K562 (cell line): ENCODE measurements around the gene S100A6. TPM values are rescaled to one million over a fixed set of nuclear protein-coding genes. Genes with fewer than 3 reads are reported as not detected.
A peak's percentile ranks its signal among the peaks of the same experiment; 100 is the strongest.

Source experiments
- BCL6 ChIP-seq: fragments of 250-450 bp; sonication (Bioruptor Pico); IDR thresholded peaks from 2 replicates; pipeline ENCODE4 v1.4.0; 2020
- CAMTA2 ChIP-seq: fragments of 250-450 bp; sonication (Bioruptor Pico); conservative IDR thresholded peaks from 2 replicates; pipeline ENCODE4 v1.5.1; 2022
- FOSL1 ChIP-seq: fragments of 200-800 bp; sonication (Bioruptor generic); conservative IDR thresholded peaks from 2 replicates; pipeline ENCODE4 v1.6.1; 2016; ENCODE audit warnings: missing genetic modification characterization, missing compliant biosample characterization
- FOXK2 ChIP-seq, 2 experiments: fragments of 450-650 bp; IDR thresholded peaks in 1 of 2; conservative IDR thresholded peaks in 1 of 2; 2 replicates each; pipeline ENCODE4 v1.6.1; 2016; ENCODE audit warnings: low read depth in 2 of 2, mild to moderate bottlenecking in 1 of 2
- FOXM1 ChIP-seq, 2 experiments: fragments of 450-650 bp in 1 of 2; sonication (generic) in 1 of 2; formaldehyde crosslinking in 1 of 2; IDR thresholded peaks; 2 replicates each; pipeline versions ENCODE4 v1.6.1 to v1.9.0; 2017 to 2022; ENCODE audit warnings: low read depth in 2 of 2, mild to moderate bottlenecking in 2 of 2, missing genetic modification reagents in 1 of 2, moderate library complexity in 1 of 2
- GATA2 ChIP-seq: sonication (generic); formaldehyde crosslinking; IDR thresholded peaks from 2 replicates; pipeline ENCODE4 v1.4.0; 2020; ENCODE audit warnings: mild to moderate bottlenecking, missing genetic modification reagents
- HNRNPH1 ChIP-seq: fragments of 200-400 bp; formaldehyde crosslinking; optimal IDR thresholded peaks from 2 replicates; pipeline ENCODE3; 2017; ENCODE audit warnings: low read depth, mild to moderate bottlenecking, low read length, moderate library complexity
- HNRNPUL1 ChIP-seq: fragments of 200-400 bp; formaldehyde crosslinking; IDR thresholded peaks from 2 replicates; pipeline ENCODE4 v1.6.1; 2017; ENCODE audit warnings: low read length
- MEF2D ChIP-seq: conservative IDR thresholded peaks from 2 replicates; pipeline ENCODE4 v1.6.1; 2016; ENCODE audit warnings: low read depth, missing genetic modification characterization, missing compliant biosample characterization
- NFE2 ChIP-seq: IDR thresholded peaks from 2 replicates; pipeline ENCODE4 v1.6.1; 2014; ENCODE audit warnings: antibody characterized with exemption, low read depth
- PML ChIP-seq: IDR thresholded peaks from 2 replicates; pipeline ENCODE4 v1.6.1; 2012; ENCODE audit warnings: low read length, inconsistent platforms
- POLR2G ChIP-seq: fragments of 200-400 bp; formaldehyde crosslinking; IDR thresholded peaks from 2 replicates; pipeline ENCODE4 v1.6.1; 2017; ENCODE audit warnings: low read depth, mild to moderate bottlenecking, antibody characterized with exemption, low read length, moderate library complexity
- POLR2H ChIP-seq: IDR thresholded peaks from 2 replicates; pipeline ENCODE4 v1.6.1; 2016; ENCODE audit warnings: missing genetic modification characterization, low read depth, mild to moderate bottlenecking, control low read depth, missing compliant biosample characterization, moderate library complexity
- SNIP1 ChIP-seq: fragments of 450-650 bp; IDR thresholded peaks from 2 replicates; pipeline ENCODE4 v1.7.1; 2017; ENCODE audit warnings: low read depth, mild to moderate bottlenecking
- TAF7 ChIP-seq: fragments of 450-650 bp; IDR thresholded peaks from 2 replicates; pipeline ENCODE4 v1.6.1; 2016; ENCODE audit warnings: missing genetic modification characterization, missing compliant biosample characterization
- TCF3 ChIP-seq: sonication (generic); formaldehyde crosslinking; IDR thresholded peaks from 2 replicates; pipeline ENCODE4 v1.4.0; 2020; ENCODE audit warnings: mild to moderate bottlenecking, missing genetic modification reagents
- YY1 ChIP-seq, 3 experiments: IDR thresholded peaks; 2 replicates each; pipeline ENCODE4 v1.6.1; 2011; ENCODE audit warnings: low read length in 2 of 3, mild to moderate bottlenecking in 2 of 3, moderate library complexity in 2 of 3, borderline replicate concordance in 1 of 3, control low read depth in 1 of 3, low read depth in 1 of 3; ENCODE audit not compliant: insufficient read depth in 3 of 3, insufficient replicate concordance in 2 of 3, control insufficient read depth in 1 of 3, insufficient read length in 1 of 3; ENCODE audit errors: extremely low read depth in 1 of 3
- ZKSCAN1 ChIP-seq: fragments of 150-350 bp; IDR thresholded peaks from 2 replicates; pipeline ENCODE4 v1.6.1; 2016; ENCODE audit warnings: low read depth, low read length
- ZKSCAN8 ChIP-seq: fragments of 200-800 bp; sonication (Bioruptor generic); IDR thresholded peaks from 2 replicates; pipeline ENCODE4 v1.6.1; 2016; ENCODE audit warnings: missing genetic modification characterization, missing compliant biosample characterization
- polyA plus RNA-seq, 8 experiments: library from polyadenylated mRNA; depleted of rRNA in 4 of 8; stranded (reverse) in 5 of 8; unstranded in 3 of 8; fragments of >200 nt; fragmentation: Nextera tagmentation in 2 of 8; fragmentation: Illumina TruSeq in 1 of 8; extraction: Ambion mirVana in 2 of 8; extraction: Trizol in 1 of 8; gene quantifications; 2 replicates each; pipeline versions ENCODE4 v1.2.1 to v1.2.3, GENCODE V29; 2011 to 2014; ENCODE audit warnings: inconsistent platforms in 1 of 8, missing spikeins in 1 of 8
- total RNA-seq, 7 experiments: library from RNA; depleted of rRNA in 6 of 7; stranded (reverse); fragments of >200 nt in 6 of 7; fragmentation: Illumina TruSeq in 2 of 7; extraction: Trizol in 2 of 7; gene quantifications; 2 replicates each; pipeline versions ENCODE4 v1.2.1 to v1.2.3, GENCODE V29; 2011 to 2021; ENCODE audit warnings: low replicate concordance in 1 of 7
- TF ChIP-seq, protein P1 (sequence below): IDR thresholded peaks from 2 replicates; pipeline ENCODE4 v1.6.1; 2011; ENCODE audit warnings: borderline replicate concordance, low read depth, mild to moderate bottlenecking, moderate library complexity, low read length; ENCODE audit not compliant: insufficient read depth, poor library complexity, severe bottlenecking
- TF ChIP-seq, protein P2 (sequence below), 2 experiments: fragments of 450-650 bp; conservative IDR thresholded peaks; 2 replicates each; pipeline ENCODE4 v1.6.1; 2017; ENCODE audit warnings: mild to moderate bottlenecking in 2 of 2, moderate library complexity in 2 of 2
- TF ChIP-seq, protein P3 (sequence below): fragments of 450-650 bp; IDR thresholded peaks from 2 replicates; pipeline ENCODE4 v1.6.1; 2016; ENCODE audit warnings: borderline replicate concordance

The S100A6 gene
- total and polyA plus RNA-seq, 9 of the 15 experiments (the other 6 are each of a cell fraction or from before 2014, with no cell fraction given): 9.8 to 66.5 (median 23.2) TPM

DNA sequence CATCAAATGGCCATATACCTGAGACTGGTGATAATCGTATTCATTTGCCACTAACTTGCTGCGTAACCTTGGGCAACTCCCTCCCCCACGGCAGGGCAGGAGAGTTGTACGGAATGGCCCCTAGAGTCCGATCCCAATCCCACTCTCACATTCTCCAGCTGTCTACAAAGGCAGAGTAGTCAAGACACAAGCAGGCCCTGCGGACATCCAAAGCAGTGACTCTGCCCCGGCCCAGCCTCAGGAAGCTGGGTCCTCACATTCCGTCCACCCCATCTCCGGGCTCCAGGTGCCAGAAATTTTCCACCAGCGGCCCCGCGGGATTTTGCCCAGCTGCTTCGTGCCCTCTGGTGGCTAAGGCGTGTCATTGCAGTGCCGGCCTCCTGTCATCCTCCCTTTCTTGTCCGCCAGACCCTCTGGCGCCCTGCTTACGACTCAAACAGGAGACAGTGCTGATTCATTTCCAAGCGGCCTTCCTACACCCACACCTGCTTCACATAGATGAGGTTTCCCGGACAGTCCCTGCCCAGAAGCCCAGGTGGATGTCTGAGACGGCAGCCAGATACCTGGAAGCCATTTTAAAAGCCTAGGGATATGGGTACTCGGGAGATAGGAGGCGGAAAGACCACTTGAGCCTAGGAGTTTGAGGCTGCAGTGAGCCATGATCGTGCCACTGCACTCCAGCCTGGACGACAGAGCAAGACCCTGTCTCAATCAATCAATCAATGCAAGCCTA, 32.7 kb upstream of the S100A6 start (continued):
- TF ChIP-seq FOXM1 (IDR thresholded peaks at IDR 0.05; ENCODE audit: low read depth): no peak
- no peak for TF ChIP-seq FOXM1 (CRISPR knock-in tag; IDR thresholded peaks at IDR 0.05; ENCODE audit: low read depth)
- TF ChIP-seq TCF3 (CRISPR knock-in tag): 0 out of 2 replicates have a peak, but pooled peaks have one; percentile 18
- TF ChIP-seq, protein P1, sequence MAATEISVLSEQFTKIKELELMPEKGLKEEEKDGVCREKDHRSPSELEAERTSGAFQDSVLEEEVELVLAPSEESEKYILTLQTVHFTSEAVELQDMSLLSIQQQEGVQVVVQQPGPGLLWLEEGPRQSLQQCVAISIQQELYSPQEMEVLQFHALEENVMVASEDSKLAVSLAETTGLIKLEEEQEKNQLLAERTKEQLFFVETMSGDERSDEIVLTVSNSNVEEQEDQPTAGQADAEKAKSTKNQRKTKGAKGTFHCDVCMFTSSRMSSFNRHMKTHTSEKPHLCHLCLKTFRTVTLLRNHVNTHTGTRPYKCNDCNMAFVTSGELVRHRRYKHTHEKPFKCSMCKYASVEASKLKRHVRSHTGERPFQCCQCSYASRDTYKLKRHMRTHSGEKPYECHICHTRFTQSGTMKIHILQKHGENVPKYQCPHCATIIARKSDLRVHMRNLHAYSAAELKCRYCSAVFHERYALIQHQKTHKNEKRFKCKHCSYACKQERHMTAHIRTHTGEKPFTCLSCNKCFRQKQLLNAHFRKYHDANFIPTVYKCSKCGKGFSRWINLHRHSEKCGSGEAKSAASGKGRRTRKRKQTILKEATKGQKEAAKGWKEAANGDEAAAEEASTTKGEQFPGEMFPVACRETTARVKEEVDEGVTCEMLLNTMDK: peak; percentile 14
- TF ChIP-seq SNIP1: no peak
- TF ChIP-seq, protein P2, sequence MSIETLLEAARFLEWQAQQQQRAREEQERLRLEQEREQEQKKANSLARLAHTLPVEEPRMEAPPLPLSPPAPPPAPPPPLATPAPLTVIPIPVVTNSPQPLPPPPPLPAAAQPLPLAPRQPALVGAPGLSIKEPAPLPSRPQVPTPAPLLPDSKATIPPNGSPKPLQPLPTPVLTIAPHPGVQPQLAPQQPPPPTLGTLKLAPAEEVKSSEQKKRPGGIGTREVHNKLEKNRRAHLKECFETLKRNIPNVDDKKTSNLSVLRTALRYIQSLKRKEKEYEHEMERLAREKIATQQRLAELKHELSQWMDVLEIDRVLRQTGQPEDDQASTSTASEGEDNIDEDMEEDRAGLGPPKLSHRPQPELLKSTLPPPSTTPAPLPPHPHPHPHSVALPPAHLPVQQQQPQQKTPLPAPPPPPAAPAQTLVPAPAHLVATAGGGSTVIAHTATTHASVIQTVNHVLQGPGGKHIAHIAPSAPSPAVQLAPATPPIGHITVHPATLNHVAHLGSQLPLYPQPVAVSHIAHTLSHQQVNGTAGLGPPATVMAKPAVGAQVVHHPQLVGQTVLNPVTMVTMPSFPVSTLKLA (conservative IDR thresholded peaks at IDR 0.05): peak in 1 of 2 experiments; percentile 39; a peak in 2 of 4 replicates
- TF ChIP-seq PML: no peak
- no peak for TF ChIP-seq CAMTA2 (CRISPR knock-in tag)
- peak in 2 of 3 experiments; percentile 31 to 41 for TF ChIP-seq YY1 (IDR thresholded peaks at IDR 0.05; ENCODE audit: borderline replicate concordance in 1 of 3, control insufficient read depth in 1 of 3, extremely low read depth in 1 of 3, insufficient read depth in 3 of 3, insufficient read length in 1 of 3, insufficient replicate concordance in 2 of 3, low read depth in 1 of 3, low read length in 2 of 3)
- TF ChIP-seq, protein P3, sequence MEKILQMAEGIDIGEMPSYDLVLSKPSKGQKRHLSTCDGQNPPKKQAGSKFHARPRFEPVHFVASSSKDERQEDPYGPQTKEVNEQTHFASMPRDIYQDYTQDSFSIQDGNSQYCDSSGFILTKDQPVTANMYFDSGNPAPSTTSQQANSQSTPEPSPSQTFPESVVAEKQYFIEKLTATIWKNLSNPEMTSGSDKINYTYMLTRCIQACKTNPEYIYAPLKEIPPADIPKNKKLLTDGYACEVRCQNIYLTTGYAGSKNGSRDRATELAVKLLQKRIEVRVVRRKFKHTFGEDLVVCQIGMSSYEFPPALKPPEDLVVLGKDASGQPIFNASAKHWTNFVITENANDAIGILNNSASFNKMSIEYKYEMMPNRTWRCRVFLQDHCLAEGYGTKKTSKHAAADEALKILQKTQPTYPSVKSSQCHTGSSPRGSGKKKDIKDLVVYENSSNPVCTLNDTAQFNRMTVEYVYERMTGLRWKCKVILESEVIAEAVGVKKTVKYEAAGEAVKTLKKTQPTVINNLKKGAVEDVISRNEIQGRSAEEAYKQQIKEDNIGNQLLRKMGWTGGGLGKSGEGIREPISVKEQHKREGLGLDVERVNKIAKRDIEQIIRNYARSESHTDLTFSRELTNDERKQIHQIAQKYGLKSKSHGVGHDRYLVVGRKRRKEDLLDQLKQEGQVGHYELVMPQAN: no peak
- TF ChIP-seq HNRNPUL1: no peak
- TF ChIP-seq HNRNPH1: no peak
- peak; percentile 8; the same call in 1 of the 2 replicates for TF ChIP-seq TAF7 (tag)
- TF ChIP-seq ZKSCAN8: no peak
- peak; percentile 85 for TF ChIP-seq NFE2
- no peak for TF ChIP-seq GATA2 (CRISPR knock-in tag)
- peak; percentile 45 for TF ChIP-seq FOSL1 (tag)
- peak; percentile 48; the same call in 1 of the 2 replicates for TF ChIP-seq POLR2G
- 0 out of 2 replicates have a peak, but pooled peaks have one; percentile 52 for TF ChIP-seq ZKSCAN1
- TF ChIP-seq POLR2H (tag): no peak
- no peak for TF ChIP-seq BCL6 (CRISPR knock-in tag)
- TF ChIP-seq MEF2D (tag): no peak
- peak; percentile 25 to 60; a peak in 1 of 4 replicates for TF ChIP-seq FOXK2 (conservative IDR thresholded peaks at IDR 0.05 in 1 of 2, IDR thresholded peaks at IDR 0.05 in 1 of 2; ENCODE audit: low read depth in 2 of 2)
